ENCODE results near the gene UNC119.

Gene UNC119

GRCh38 chr17:28573966-28574480, 21.6 kb upstream of the UNC119 start:
- POLR2A ChIA-PET = no interaction called here
- CTCF ChIA-PET = interaction anchor here (0.9 kb wide), 1 partner anchor 9 kb away, joined by 3 read pairs; no protein-coding TSS in a partner anchor
- TF ChIP-seq, protein P1, sequence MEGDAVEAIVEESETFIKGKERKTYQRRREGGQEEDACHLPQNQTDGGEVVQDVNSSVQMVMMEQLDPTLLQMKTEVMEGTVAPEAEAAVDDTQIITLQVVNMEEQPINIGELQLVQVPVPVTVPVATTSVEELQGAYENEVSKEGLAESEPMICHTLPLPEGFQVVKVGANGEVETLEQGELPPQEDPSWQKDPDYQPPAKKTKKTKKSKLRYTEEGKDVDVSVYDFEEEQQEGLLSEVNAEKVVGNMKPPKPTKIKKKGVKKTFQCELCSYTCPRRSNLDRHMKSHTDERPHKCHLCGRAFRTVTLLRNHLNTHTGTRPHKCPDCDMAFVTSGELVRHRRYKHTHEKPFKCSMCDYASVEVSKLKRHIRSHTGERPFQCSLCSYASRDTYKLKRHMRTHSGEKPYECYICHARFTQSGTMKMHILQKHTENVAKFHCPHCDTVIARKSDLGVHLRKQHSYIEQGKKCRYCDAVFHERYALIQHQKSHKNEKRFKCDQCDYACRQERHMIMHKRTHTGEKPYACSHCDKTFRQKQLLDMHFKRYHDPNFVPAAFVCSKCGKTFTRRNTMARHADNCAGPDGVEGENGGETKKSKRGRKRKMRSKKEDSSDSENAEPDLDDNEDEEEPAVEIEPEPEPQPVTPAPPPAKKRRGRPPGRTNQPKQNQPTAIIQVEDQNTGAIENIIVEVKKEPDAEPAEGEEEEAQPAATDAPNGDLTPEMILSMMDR (IDR thresholded peaks at IDR 0.05; ENCODE audit: control extremely low read depth, extremely low read depth, low read depth, missing control alignments) = no peak
- no peak for DNase-seq (ENCODE audit: extremely low spot score)

DNA sequence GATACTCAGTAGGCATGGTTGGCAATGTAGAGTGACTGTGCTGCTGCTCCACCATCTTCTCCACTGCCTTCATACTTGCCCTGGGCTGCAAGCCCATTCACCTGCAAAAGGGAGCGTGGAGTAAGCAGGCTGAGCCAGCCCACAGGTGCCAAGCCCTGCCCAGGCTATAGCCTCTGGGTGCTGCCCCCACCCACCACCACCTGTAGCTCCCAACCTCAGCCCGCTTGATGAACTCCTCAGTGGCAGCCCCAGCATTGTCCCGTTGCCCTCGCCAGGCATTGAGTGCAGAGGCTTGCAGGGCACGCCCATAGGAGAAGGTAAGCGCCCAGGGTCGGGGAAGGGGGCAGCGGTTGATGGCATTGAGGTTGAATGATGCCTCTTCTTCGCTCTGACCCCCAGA, 21.1 kb upstream of the UNC119 start:
- TF ChIP-seq, protein P1 (IDR thresholded peaks at IDR 0.05; ENCODE audit: control extremely low read depth, extremely low read depth, low read depth, missing control alignments) = no peak
- no peak for DNase-seq (ENCODE audit: extremely low spot score)
- ChIA-PET POLR2A (no interaction called here), CTCF (interaction anchor here (0.8 to 1.3 kb wide), 2 partner anchors 11 to 23 kb away, joined by 3 to 4 read pairs; no protein-coding TSS in a partner anchor)

- TF ChIP-seq, protein P1 (IDR thresholded peaks at IDR 0.05; ENCODE audit: control extremely low read depth, extremely low read depth, low read depth, missing control alignments) = no peak
- DNase-seq (ENCODE audit: extremely low spot score) = no peak
- ChIA-PET POLR2A (interaction anchor here (0.6 kb wide), 1 partner anchor 181 kb away, joined by 3 read pairs; no protein-coding TSS in a partner anchor), CTCF (interaction anchor here (0.8 to 3.8 kb wide), 4 partner anchors 11 to 26 kb away, joined by 3 to 18 read pairs (median 6); no protein-coding TSS in a partner anchor)
Measured at GRCh38 chr17:28573040-28573380, 20.6 kb upstream of the UNC119 start.

GRCh38 chr17:28572259-28573039, 20.0 kb upstream of the UNC119 start:
- TF ChIP-seq, protein P1 (IDR thresholded peaks at IDR 0.05; ENCODE audit: control extremely low read depth, extremely low read depth, low read depth, missing control alignments) = no peak
- POLR2A ChIA-PET = interaction anchor here (0.6 to 1.4 kb wide), 2 partner anchors 27 to 181 kb away, joined by 3 to 4 read pairs; no protein-coding TSS in a partner anchor
- DNase-seq (ENCODE audit: extremely low spot score) = no peak
- CTCF ChIA-PET = interaction anchor here (0.8 to 3.8 kb wide), 9 partner anchors 10 to 155 kb away, joined by 3 to 18 read pairs (median 4); partner anchors contain the start of gene UNC119

DNA sequence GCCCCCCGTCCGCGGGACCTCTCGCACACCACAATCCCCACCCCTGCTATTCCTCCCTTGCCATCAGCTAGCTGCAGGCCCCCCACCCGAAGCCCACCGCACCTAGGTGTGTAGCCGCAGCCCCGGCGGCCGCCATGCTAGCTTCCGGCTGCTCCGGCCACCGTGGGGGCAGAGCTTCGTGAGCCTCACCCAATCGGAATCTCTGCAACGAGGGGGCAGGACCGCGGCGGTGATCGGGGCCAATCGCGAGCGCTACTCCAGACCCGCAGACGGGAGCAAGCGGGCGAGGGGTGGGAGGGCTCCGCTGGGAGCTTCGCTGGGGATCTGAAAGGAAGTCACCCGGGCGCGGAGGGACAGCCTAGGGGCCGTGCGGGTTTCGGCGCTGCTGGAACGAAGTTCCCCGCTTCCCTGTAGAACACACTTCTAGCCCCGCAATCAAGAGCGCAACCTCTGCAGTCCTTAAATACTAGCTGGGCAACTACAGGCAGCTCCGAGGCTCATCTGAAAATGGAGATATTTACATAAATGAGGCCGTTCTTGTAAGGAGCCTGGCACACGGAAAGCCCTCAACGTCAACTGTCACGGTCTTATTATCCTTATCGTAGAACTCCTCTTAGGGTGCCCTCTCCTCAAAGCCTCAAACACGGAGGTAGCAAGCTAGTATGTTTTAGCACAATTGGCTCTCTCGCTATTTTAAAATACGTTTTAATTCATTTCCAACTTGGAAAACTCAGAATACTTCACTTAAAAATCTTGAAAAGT, 19.1 kb upstream of the UNC119 start, which contains the start of gene PIGS:
Gene PIGS, minus strand, starts transcription at position 164 of the 762 bp plus-strand sequence. Its CDS starts 28 bp downstream, at position 136.
- ChIA-PET CTCF (interaction anchor here (0.6 to 3.8 kb wide), 13 partner anchors 9 to 172 kb away, joined by 3 to 18 read pairs (median 4); partner anchors contain the start of gene UNC119), POLR2A (interaction anchor here (0.7 to 1.4 kb wide), 6 partner anchors 16 to 28 kb away, joined by 3 to 4 read pairs (median 3); no protein-coding TSS in a partner anchor)
- TF ChIP-seq, protein P1 (IDR thresholded peaks at IDR 0.05; ENCODE audit: control extremely low read depth, extremely low read depth, low read depth, missing control alignments) = no peak
- peak; percentile 96 for DNase-seq (ENCODE audit: extremely low spot score)
